ENCODE measurements around the gene SEC24D. TPM values are rescaled to one million over a fixed set of nuclear protein-coding genes. Genes with fewer than 3 reads are reported as not detected.

Gene SEC24D
- total and polyA plus RNA-seq, 11 donors = 3.1 to 36.4 (median 14.8) TPM

DNA sequence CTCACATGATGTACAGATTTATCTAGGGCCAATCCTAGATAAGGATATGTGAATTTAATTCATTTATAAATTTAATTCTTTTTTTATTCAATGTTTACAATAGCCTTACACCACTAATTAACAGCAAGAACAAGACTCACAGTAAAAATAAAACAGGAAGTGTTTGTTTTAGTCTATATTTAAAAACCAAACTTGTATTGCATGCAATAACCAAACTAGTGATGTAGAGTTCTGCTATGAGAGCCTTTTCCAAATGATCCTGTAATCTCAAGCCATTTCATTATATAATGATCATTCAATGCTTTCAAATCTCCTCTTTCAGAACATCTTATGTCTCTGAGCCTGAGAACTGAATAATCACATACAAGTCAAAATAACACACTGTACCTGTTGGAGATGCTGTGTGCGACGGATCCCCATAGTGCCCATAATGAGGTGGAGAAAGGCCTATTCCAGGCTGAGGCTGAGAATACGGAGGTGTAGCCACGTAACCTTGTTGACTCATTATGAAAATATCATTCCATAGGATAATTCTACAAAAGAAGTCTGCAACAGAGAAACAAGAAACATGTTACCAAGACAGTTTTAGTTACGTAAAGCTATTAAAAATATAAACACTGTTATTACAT, 2.6 kb downstream of the SEC24D start:
- intact Hi-C loops (cut with DNase I) = loop anchor here in 2 of 10 donors (10.0 kb wide), 1 partner anchor 51 kb away; the partner anchor contains the start of gene SYNPO2 (in 2 of the 2)
- peak overlapping the region in 3 of 12 donors; percentile 4 to 100 (median 98) for H3K4me3 ChIP-seq
- TF ChIP-seq, protein P1, sequence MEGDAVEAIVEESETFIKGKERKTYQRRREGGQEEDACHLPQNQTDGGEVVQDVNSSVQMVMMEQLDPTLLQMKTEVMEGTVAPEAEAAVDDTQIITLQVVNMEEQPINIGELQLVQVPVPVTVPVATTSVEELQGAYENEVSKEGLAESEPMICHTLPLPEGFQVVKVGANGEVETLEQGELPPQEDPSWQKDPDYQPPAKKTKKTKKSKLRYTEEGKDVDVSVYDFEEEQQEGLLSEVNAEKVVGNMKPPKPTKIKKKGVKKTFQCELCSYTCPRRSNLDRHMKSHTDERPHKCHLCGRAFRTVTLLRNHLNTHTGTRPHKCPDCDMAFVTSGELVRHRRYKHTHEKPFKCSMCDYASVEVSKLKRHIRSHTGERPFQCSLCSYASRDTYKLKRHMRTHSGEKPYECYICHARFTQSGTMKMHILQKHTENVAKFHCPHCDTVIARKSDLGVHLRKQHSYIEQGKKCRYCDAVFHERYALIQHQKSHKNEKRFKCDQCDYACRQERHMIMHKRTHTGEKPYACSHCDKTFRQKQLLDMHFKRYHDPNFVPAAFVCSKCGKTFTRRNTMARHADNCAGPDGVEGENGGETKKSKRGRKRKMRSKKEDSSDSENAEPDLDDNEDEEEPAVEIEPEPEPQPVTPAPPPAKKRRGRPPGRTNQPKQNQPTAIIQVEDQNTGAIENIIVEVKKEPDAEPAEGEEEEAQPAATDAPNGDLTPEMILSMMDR (IDR thresholded peaks at IDR 0.05) = no peak
- no peak for TF ChIP-seq POLR2A (IDR thresholded peaks at IDR 0.05)
- ATAC-seq (no peak), DNase-seq (no peak)
- H3K36me3 ChIP-seq = peaks cover 0 to 59% (median 44%) of the 10 kb centered on the region in 9 donors
- no peak overlapping the region for H3K27ac ChIP-seq
- WGBS, 4 donors = 91 to 95% (median 92%) methylated on average over 5 of the region's 5 CpGs
- H3K9me3 ChIP-seq = no peaks in the 10 kb centered on the region
- no peaks in the 10 kb centered on the region for H3K27me3 ChIP-seq
- peaks cover 0 to 57% (median 26%) of the 10 kb centered on the region in 12 donors for H3K4me1 ChIP-seq

DNA sequence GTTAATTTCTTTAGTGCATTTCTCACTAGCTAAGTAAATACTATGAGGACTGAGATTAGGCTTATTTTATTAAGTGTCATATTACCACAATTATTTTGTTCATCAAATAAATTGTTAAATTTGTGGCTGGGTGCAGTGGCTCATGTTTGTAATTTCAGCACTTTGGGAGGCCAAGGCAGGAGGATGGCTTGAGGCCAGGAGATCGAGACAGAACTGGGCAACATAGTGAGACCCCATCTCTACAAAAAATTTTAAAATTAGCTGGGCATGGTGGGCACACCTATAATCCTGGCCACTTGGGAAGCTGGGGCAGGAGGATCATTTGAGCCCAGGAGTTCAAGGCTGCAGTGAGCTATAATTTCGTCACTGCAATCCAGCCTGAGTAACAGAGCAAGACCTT, 6.8 kb downstream of the SEC24D start:
- Histone ChIP-seq H3K4me1 (peaks cover 0 to 73% (median 40%) of the 10 kb centered on the region in 12 donors), H3K36me3 (peaks cover 0 to 76% (median 49%) of the 10 kb centered on the region in 9 donors), H3K27me3 (no peaks in the 10 kb centered on the region), H3K9me3 (no peaks in the 10 kb centered on the region), H3K4me3 (no peak overlapping the region), H3K27ac (no peak overlapping the region)
- ATAC-seq (no peak), DNase-seq (no peak)
- intact Hi-C loops (cut with DNase I) = loop anchor here in 1 of 10 donors (5.0 kb wide), 1 partner anchor 42 kb away; no protein-coding TSS in a partner anchor
- 97 to 100% (median 98%) methylated on average over 2 of the region's 2 CpGs for WGBS, 4 donors
- TF ChIP-seq, protein P1 (IDR thresholded peaks at IDR 0.05) = no peak
- no peak for TF ChIP-seq POLR2A (IDR thresholded peaks at IDR 0.05)

DNA sequence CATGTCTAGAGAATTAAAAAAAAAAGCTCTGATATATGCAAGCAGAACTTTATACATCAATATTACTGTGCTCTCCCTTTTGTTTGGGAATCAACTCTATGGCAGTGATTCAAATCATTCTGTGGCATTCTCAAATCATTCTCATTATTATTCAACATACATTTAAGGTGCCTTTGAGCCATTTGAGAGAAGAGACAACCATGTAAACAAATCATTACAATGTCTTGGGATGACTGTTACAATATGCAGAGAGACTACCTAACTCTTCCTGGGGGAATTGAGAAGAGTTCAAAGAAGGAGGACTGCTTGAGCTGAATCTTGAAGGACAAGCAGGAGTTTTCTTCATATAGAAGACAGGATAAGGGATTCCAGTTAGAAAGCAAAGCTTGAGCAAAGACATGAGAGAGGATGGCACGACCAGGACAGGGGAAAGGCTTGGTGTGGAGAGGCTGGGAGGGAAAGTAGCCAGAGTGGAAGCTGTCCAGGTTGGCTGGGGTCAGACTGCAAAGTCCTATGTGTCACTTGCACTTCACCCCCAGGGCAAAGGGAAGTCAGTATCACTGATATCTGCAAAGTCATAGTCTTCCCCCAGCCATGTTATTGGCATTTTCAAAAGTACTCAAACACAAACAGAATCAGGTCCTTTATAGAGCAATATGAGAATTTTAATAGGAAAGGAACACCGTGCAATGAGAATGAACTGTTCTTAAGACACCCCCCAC, 9.0 kb downstream of the SEC24D start:
- Histone ChIP-seq H3K4me1 (peaks cover 0 to 70% (median 36%) of the 10 kb centered on the region in 12 donors), H3K4me3 (peak overlapping the region in 1 of 12 donors; percentile 11), H3K9me3 (no peaks in the 10 kb centered on the region), H3K27ac (no peak overlapping the region), H3K36me3 (peaks cover 0 to 75% (median 54%) of the 10 kb centered on the region in 9 donors), H3K27me3 (no peaks in the 10 kb centered on the region)
- 56 to 71% (median 61%) methylated on average over 2 of the region's 2 CpGs for WGBS, 4 donors
- intact Hi-C loops (cut with DNase I) = loop anchor here in 1 of 10 donors (5.0 kb wide), 1 partner anchor 40 kb away; no protein-coding TSS in a partner anchor
- ATAC-seq = no peak
- TF ChIP-seq, protein P1 (IDR thresholded peaks at IDR 0.05) = no peak
- TF ChIP-seq POLR2A (IDR thresholded peaks at IDR 0.05) = no peak
- no peak for DNase-seq

DNA sequence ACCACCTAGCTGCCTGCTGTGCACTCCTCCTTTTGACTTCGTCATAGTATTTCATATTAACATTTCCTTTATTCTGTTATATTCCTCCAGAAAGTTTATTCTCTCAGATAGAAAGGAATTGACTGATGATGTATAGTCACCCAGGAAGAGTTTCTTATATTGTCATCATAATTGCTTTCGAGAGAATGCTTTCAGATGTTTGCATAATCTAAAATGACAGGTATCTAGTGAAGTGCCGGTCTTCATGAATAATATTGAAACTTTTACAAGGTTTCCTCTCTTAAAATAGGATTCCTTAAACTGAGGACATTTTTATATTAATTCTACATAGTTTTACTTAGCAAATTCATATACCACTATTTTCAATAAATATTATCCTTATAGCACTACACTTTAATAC, 10.1 kb downstream of the SEC24D start:
- H3K4me3 ChIP-seq = no peak overlapping the region
- intact Hi-C loops (cut with DNase I) = loop anchor here in 1 of 10 donors (5.0 kb wide), 1 partner anchor 38 kb away; no protein-coding TSS in a partner anchor
- H3K9me3 ChIP-seq = no peaks in the 10 kb centered on the region
- TF ChIP-seq, protein P1 (IDR thresholded peaks at IDR 0.05) = no peak
- TF ChIP-seq POLR2A (IDR thresholded peaks at IDR 0.05) = no peak
- DNase-seq (no peak), ATAC-seq (no peak)
- peaks cover 0 to 68% (median 47%) of the 10 kb centered on the region in 9 donors for H3K36me3 ChIP-seq
- H3K27ac ChIP-seq = no peak overlapping the region
- no peaks in the 10 kb centered on the region for H3K27me3 ChIP-seq
- 85 to 89% (median 88%) methylated on average over 3 of the region's 3 CpGs for whole genome bisulfite sequencing, 4 donors
- H3K4me1 ChIP-seq = peaks cover 0 to 64% (median 32%) of the 10 kb centered on the region in 12 donors

Data from heart left ventricle (tissue), 16 donors.